ENCODE results near the gene CNNM3. TPM values are rescaled to one million over a fixed set of nuclear protein-coding genes. Genes with fewer than 3 reads are reported as not detected.

CNNM3 gene
- total and polyA plus RNA-seq, 8 donors, result 4.6 to 107 (median 10.8) TPM

DNA sequence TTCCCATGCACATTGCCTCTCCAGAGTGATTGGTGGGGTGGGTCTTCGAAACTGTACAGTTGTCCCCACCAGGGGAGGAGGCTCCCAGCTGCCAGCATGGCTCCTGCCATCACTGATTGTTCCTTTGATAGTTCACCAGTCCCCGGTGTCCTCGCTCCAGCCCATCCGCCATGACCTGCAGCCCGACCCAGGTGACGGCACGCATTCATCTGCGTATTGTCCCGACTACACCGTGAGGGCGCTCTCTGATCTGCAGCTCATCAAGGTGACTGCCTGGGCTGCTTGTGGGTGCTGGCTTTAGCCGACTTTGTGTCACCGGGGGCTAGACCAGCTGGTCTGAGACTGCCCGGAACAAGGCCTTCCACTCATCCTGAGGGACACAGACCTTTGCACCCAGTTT is 12.4 kb downstream of the CNNM3 start:
- intact Hi-C loops (cut with DNase I; ENCODE audit: low total_unique reads), result no loop called here
- peaks cover 17 to 46% (median 33%) of the 10 kb centered on the region in 4 donors for H3K4me1 ChIP-seq
- no peak for DNase-seq
- 91 to 97% (median 96%) methylated on average over 14 of the region's 14 CpGs for WGBS, 5 donors
- no peak overlapping the region for H3K4me3 ChIP-seq
- peaks cover 70 to 97% (median 93%) of the 10 kb centered on the region in 4 donors for H3K36me3 ChIP-seq
- H3K27ac ChIP-seq, result no peak overlapping the region
- no peaks in the 10 kb centered on the region for H3K9me3 ChIP-seq
- H3K27me3 ChIP-seq, result no peaks in the 10 kb centered on the region
- TF ChIP-seq POLR2A (IDR thresholded peaks at IDR 0.05), result no peak
- no peak for TF ChIP-seq CTCF (IDR thresholded peaks at IDR 0.05)
- no peak for TF ChIP-seq POLR2AphosphoS5 (IDR thresholded peaks at IDR 0.05)
- no peak for TF ChIP-seq EP300 (IDR thresholded peaks at IDR 0.05)

DNA sequence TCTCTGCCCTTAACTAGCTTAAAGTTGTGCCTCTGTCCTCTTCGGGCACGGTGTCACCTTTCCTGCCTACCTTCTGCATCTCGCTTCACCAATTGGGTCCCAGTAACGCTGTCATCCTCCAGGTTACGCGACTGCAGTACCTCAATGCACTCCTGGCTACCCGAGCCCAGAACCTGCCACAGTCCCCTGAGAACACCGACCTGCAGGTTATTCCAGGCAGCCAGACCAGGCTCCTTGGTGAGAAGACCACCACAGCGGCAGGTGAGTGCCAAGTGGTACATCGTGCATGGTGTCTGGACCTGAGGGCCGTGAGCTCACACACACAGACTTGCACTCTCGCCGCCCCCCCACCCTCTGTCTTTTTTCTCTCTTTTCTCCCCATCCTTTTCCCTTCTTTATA is 12.8 kb downstream of the CNNM3 start:
- Histone ChIP-seq H3K9me3 (no peaks in the 10 kb centered on the region), H3K4me1 (peaks cover 13 to 44% (median 30%) of the 10 kb centered on the region in 4 donors), H3K27ac (no peak overlapping the region), H3K4me3 (no peak overlapping the region), H3K27me3 (no peaks in the 10 kb centered on the region), H3K36me3 (peaks cover 70 to 98% (median 94%) of the 10 kb centered on the region in 4 donors)
- intact Hi-C loops (cut with DNase I; ENCODE audit: low total_unique reads), result no loop called here
- TF ChIP-seq EP300 (IDR thresholded peaks at IDR 0.05) (no peak), CTCF (IDR thresholded peaks at IDR 0.05) (no peak)
- 94 to 98% (median 96%) methylated on average over 13 of the region's 13 CpGs for WGBS, 5 donors
- no peak for DNase-seq

DNA sequence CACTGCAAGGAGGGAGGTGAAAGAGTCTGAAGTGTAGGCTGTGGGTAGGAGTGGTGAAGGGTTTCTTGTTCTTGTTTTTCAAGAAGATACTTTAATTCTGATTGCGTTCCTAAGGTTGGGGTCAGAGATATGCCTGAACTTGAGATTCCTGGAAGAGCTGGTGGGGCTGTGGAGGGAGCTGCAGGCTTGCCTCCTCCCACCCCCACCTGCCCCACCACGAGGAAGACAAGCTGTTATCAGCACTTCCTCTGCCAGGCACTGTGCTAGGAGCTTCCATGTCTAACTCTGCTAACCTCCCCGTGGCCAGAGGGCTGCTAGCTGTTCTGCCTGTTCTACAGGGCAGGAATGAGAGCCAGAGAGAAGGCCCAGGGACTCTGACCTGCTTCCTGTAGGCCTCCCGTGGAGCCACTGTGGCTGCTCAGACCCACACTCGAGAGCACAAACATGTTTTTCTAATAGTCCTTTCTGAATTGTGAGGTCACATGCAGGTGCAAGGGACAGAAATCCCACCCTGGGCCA is 14.0 kb downstream of the CNNM3 start:
- Histone ChIP-seq H3K4me1 (peaks cover 11 to 32% (median 23%) of the 10 kb centered on the region in 4 donors), H3K4me3 (no peak overlapping the region), H3K36me3 (peaks cover 68 to 100% (median 98%) of the 10 kb centered on the region in 4 donors), H3K27ac (no peak overlapping the region), H3K9me3 (no peaks in the 10 kb centered on the region), H3K27me3 (no peaks in the 10 kb centered on the region)
- WGBS, 5 donors, result 54 to 64% (median 60%) methylated on average over 4 to 5 of the region's 5 CpGs
- no peak for DNase-seq
- intact Hi-C loops (cut with DNase I; ENCODE audit: low total_unique reads), result no loop called here
- TF ChIP-seq POLR2AphosphoS5 (IDR thresholded peaks at IDR 0.05), result no peak
- no peak for TF ChIP-seq CTCF (IDR thresholded peaks at IDR 0.05)
- TF ChIP-seq POLR2A (IDR thresholded peaks at IDR 0.05), result no peak
- no peak for TF ChIP-seq EP300 (IDR thresholded peaks at IDR 0.05)

GRCh38 chr2:96831679-96832078 is 15.6 kb downstream of the CNNM3 start:
- intact Hi-C loops (cut with DNase I; ENCODE audit: low total_unique reads), result no loop called here
- H3K27ac ChIP-seq, result peak overlapping the region in 2 of 5 donors; percentile 43 to 52
- no peaks in the 10 kb centered on the region for H3K27me3 ChIP-seq
- H3K4me1 ChIP-seq, result peaks cover 11 to 30% (median 23%) of the 10 kb centered on the region in 4 donors
- H3K9me3 ChIP-seq, result no peaks in the 10 kb centered on the region
- H3K36me3 ChIP-seq, result peaks cover 60 to 89% (median 85%) of the 10 kb centered on the region in 4 donors
- H3K4me3 ChIP-seq, result no peak overlapping the region
- peak in 1 of 2 donors; percentile 70 for DNase-seq
- TF ChIP-seq EP300 (IDR thresholded peaks at IDR 0.05), result no peak
- TF ChIP-seq POLR2AphosphoS5 (IDR thresholded peaks at IDR 0.05), result no peak
- no peak for TF ChIP-seq CTCF (IDR thresholded peaks at IDR 0.05)
- TF ChIP-seq POLR2A (IDR thresholded peaks at IDR 0.05), result no peak
- WGBS, 5 donors, result 44 to 63% (median 47%) methylated on average over 9 to 10 of the region's 10 CpGs
